NCI-H187 treated with DMSO at 0.1 percent for 48 hours (cell line): Measurements from ENCODE around the gene CTNNBL1.
"Not testable (repeated sequence)": the region's sequence is repeated elsewhere in the genome, so short reads cannot be mapped to it uniquely, and the experiment has no call there.

Experiments used
- DNase-seq: peaks from one replicate; lab custom pipeline; 2025; lab: John Stamatoyannopoulos, UW

CTNNBL1 gene

GRCh38 chr20:37679751-37680150, 14.1 kb upstream of the CTNNBL1 start:
- not testable (repeated sequence) for DNase-seq

GRCh38 chr20:37680420-37680819, 13.4 kb upstream of the CTNNBL1 start:
- DNase-seq, result no peak

- DNase-seq, result no peak
Measured at GRCh38 chr20:37681384-37682112, 12.3 kb upstream of the CTNNBL1 start.

GRCh38 chr20:37683146-37683545, 10.7 kb upstream of the CTNNBL1 start:
- DNase-seq, result not testable (repeated sequence)

- DNase-seq, result no peak
Measured at GRCh38 chr20:37686762-37687477, 6.9 kb upstream of the CTNNBL1 start.

GRCh38 chr20:37687478-37687805, 6.4 kb upstream of the CTNNBL1 start:
- no peak for DNase-seq

- DNase-seq, result no peak
Measured at GRCh38 chr20:37688093-37688492, 5.7 kb upstream of the CTNNBL1 start.

- DNase-seq, result no peak
Measured at GRCh38 chr20:37690626-37691369, 3.0 kb upstream of the CTNNBL1 start.

- no peak for DNase-seq
Measured at GRCh38 chr20:37692459-37693166, 1.2 kb upstream of the CTNNBL1 start.

GRCh38 chr20:37693242-37693634, 592 bp upstream of the CTNNBL1 start:
- DNase-seq, result no peak

- DNase-seq, result no peak
Measured at GRCh38 chr20:37695684-37696342, 2.0 kb downstream of the CTNNBL1 start.

- DNase-seq, result no peak
Measured at GRCh38 chr20:37697314-37697713, 3.5 kb downstream of the CTNNBL1 start.

- DNase-seq, result no peak
Measured at GRCh38 chr20:37699202-37699601, 5.4 kb downstream of the CTNNBL1 start.

- DNase-seq, result no peak
Measured at GRCh38 chr20:37700301-37700700, 6.5 kb downstream of the CTNNBL1 start.

- not testable (repeated sequence) for DNase-seq
Measured at GRCh38 chr20:37701676-37702075, 7.8 kb downstream of the CTNNBL1 start.

GRCh38 chr20:37702403-37703034, 8.7 kb downstream of the CTNNBL1 start:
- DNase-seq, result no peak

GRCh38 chr20:37703035-37703845, 9.4 kb downstream of the CTNNBL1 start:
- DNase-seq, result no peak

- DNase-seq, result no peak
Measured at GRCh38 chr20:37704955-37705354, 11.1 kb downstream of the CTNNBL1 start.

- no peak for DNase-seq
Measured at GRCh38 chr20:37706298-37706697, 12.5 kb downstream of the CTNNBL1 start.

GRCh38 chr20:37711001-37711400, 17.2 kb downstream of the CTNNBL1 start:
- no peak for DNase-seq
